ENCODE measurements around the gene MICU1. TPM values are rescaled to one million over a fixed set of nuclear protein-coding genes. Genes with fewer than 3 reads are reported as not detected.

Gene MICU1
- total and polyA plus RNA-seq, 2 of the 13 experiments (the other 11 are each of a cell fraction or from before 2014, with no cell fraction given): 32.5 to 56.1 TPM

- TF ChIP-seq SRSF9 (IDR thresholded peaks at IDR 0.05; ENCODE audit: borderline replicate concordance, insufficient read depth, low read depth, low read length, poor library complexity, severe bottlenecking) (no peak), GFI1 (CRISPR knock-in tag; IDR thresholded peaks at IDR 0.05; ENCODE audit: borderline replicate concordance) (peak; percentile 77; the same call in 1 of the 2 replicates), ZNF329 (CRISPR knock-in tag; IDR thresholded peaks at IDR 0.05; ENCODE audit: low read depth) (no peak), ZNF234 (CRISPR knock-in tag; conservative IDR thresholded peaks at IDR 0.05) (no peak), ZFX (CRISPR knock-in tag; IDR thresholded peaks at IDR 0.05; ENCODE audit: low read depth) (peak; percentile 77), ZC3H13 (CRISPR knock-in tag; IDR thresholded peaks at IDR 0.05) (no peak), LCORL (IDR thresholded peaks at IDR 0.05) (no peak), LCORL (CRISPR knock-in tag; IDR thresholded peaks at IDR 0.05) (peak; percentile 95), ZNF136 (CRISPR knock-in tag; IDR thresholded peaks at IDR 0.05; ENCODE audit: low read depth) (no peak), ZNF101 (CRISPR knock-in tag; IDR thresholded peaks at IDR 0.05; ENCODE audit: borderline replicate concordance, low read depth) (no peak), ZBTB49 (CRISPR knock-in tag; IDR thresholded peaks at IDR 0.05; ENCODE audit: borderline replicate concordance) (no peak)
- TF ChIP-seq, protein P1, sequence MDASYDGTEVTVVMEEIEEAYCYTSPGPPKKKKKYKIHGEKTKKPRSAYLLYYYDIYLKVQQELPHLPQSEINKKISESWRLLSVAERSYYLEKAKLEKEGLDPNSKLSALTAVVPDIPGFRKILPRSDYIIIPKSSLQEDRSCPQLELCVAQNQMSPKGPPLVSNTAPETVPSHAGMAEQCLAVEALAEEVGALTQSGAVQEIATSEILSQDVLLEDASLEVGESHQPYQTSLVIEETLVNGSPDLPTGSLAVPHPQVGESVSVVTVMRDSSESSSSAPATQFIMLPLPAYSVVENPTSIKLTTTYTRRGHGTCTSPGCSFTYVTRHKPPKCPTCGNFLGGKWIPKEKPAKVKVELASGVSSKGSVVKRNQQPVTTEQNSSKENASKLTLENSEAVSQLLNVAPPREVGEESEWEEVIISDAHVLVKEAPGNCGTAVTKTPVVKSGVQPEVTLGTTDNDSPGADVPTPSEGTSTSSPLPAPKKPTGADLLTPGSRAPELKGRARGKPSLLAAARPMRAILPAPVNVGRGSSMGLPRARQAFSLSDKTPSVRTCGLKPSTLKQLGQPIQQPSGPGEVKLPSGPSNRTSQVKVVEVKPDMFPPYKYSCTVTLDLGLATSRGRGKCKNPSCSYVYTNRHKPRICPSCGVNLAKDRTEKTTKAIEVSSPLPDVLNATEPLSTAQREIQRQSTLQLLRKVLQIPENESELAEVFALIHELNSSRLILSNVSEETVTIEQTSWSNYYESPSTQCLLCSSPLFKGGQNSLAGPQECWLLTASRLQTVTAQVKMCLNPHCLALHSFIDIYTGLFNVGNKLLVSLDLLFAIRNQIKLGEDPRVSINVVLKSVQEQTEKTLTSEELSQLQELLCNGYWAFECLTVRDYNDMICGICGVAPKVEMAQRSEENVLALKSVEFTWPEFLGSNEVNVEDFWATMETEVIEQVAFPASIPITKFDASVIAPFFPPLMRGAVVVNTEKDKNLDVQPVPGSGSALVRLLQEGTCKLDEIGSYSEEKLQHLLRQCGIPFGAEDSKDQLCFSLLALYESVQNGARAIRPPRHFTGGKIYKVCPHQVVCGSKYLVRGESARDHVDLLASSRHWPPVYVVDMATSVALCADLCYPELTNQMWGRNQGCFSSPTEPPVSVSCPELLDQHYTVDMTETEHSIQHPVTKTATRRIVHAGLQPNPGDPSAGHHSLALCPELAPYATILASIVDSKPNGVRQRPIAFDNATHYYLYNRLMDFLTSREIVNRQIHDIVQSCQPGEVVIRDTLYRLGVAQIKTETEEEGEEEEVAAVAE (CRISPR knock-in tag; IDR thresholded peaks at IDR 0.05; ENCODE audit: borderline replicate concordance): no peak
- TF ChIP-seq, protein P2, sequence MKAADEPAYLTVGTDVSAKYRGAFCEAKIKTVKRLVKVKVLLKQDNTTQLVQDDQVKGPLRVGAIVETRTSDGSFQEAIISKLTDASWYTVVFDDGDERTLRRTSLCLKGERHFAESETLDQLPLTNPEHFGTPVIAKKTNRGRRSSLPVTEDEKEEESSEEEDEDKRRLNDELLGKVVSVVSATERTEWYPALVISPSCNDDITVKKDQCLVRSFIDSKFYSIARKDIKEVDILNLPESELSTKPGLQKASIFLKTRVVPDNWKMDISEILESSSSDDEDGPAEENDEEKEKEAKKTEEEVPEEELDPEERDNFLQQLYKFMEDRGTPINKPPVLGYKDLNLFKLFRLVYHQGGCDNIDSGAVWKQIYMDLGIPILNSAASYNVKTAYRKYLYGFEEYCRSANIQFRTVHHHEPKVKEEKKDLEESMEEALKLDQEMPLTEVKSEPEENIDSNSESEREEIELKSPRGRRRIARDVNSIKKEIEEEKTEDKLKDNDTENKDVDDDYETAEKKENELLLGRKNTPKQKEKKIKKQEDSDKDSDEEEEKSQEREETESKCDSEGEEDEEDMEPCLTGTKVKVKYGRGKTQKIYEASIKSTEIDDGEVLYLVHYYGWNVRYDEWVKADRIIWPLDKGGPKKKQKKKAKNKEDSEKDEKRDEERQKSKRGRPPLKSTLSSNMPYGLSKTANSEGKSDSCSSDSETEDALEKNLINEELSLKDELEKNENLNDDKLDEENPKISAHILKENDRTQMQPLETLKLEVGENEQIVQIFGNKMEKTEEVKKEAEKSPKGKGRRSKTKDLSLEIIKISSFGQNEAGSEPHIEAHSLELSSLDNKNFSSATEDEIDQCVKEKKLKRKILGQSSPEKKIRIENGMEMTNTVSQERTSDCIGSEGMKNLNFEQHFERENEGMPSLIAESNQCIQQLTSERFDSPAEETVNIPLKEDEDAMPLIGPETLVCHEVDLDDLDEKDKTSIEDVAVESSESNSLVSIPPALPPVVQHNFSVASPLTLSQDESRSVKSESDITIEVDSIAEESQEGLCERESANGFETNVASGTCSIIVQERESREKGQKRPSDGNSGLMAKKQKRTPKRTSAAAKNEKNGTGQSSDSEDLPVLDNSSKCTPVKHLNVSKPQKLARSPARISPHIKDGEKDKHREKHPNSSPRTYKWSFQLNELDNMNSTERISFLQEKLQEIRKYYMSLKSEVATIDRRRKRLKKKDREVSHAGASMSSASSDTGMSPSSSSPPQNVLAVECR (CRISPR knock-in tag; IDR thresholded peaks at IDR 0.05; ENCODE audit: borderline replicate concordance): peak; percentile 70
- TF ChIP-seq, protein P3, sequence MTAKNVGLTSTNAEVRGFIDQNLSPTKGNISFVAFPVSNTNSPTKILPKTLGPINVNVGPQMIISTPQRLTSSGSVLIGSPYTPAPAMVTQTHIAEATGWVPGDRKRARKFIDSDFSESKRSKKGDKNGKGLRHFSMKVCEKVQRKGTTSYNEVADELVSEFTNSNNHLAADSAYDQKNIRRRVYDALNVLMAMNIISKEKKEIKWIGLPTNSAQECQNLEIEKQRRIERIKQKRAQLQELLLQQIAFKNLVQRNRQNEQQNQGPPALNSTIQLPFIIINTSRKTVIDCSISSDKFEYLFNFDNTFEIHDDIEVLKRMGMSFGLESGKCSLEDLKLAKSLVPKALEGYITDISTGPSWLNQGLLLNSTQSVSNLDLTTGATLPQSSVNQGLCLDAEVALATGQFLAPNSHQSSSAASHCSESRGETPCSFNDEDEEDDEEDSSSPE (CRISPR knock-in tag; IDR thresholded peaks at IDR 0.05): peak; percentile 50; the same call in 1 of the 2 replicates
- TF ChIP-seq, protein P4, sequence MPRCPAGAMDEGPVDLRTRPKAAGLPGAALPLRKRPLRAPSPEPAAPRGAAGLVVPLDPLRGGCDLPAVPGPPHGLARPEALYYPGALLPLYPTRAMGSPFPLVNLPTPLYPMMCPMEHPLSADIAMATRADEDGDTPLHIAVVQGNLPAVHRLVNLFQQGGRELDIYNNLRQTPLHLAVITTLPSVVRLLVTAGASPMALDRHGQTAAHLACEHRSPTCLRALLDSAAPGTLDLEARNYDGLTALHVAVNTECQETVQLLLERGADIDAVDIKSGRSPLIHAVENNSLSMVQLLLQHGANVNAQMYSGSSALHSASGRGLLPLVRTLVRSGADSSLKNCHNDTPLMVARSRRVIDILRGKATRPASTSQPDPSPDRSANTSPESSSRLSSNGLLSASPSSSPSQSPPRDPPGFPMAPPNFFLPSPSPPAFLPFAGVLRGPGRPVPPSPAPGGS (CRISPR knock-in tag; IDR thresholded peaks at IDR 0.05): no peak
Observed at GRCh38 chr10:72334825-72335393, 291.0 kb downstream of the MICU1 start (continued).

All from HepG2 (cell line).